Measurements from ENCODE around the gene FUT7.
"Not testable (repeated sequence)": the region's sequence is repeated elsewhere in the genome, so short reads cannot be mapped to it uniquely, and the experiment has no call there.

The FUT7 gene

GRCh38 chr9:137049544-137050449, 17.9 kb upstream of the FUT7 start:
- peak; percentile 62 for DNase-seq

GRCh38 chr9:137048655-137049543, 17.0 kb upstream of the FUT7 start:
- DNase-seq: no peak

- DNase-seq: peak; percentile 90
Observed at GRCh38 chr9:137046088-137046787, 14.3 kb upstream of the FUT7 start, which contains the start of gene NPDC1. Gene NPDC1, minus strand, starts transcription at chr9:137046177. Its CDS starts 188 bp downstream, at chr9:137045989.

DNA sequence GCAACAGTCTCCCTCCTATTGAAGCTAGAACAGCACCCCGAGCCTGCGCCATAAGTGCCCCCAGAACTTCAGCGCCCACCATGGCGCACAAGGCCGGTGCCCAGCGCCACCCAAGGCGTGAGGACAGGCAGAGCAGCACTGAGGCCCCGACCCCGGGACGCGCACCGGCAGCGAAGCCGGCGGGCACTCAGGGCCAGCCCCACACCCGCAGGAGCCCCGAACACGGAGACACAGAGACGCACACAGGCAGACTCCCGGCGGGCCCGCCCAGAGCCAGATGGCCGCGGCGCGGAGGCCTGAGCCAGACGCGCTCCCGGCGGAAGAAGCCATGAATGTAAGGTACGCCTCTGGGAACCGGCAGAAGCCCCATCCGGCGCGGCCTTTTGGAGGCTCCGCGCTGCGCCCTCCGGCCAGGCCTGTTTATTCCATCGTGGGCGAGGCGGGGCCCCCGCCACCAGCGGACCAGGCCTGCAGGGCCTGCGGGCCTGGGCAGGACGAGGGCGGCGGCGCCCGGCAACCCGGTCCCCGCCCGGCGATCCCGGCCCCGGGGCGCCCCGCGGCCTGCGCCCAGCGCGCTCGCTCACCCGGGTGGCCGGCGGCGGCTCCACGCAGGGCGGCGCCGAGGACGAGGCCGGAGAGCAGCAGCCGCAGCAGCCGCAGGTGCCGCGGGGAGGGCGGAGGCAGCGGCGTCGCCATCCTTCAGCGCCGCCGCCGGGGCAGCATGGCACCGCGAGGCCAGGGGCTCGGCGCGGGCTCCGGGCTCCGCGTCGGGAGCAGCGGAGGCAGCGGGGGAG, 13.6 kb upstream of the FUT7 start:
- DNase-seq: no peak

- peak; percentile 75 for DNase-seq
Observed at GRCh38 chr9:137044502-137045177, 12.8 kb upstream of the FUT7 start.

DNA sequence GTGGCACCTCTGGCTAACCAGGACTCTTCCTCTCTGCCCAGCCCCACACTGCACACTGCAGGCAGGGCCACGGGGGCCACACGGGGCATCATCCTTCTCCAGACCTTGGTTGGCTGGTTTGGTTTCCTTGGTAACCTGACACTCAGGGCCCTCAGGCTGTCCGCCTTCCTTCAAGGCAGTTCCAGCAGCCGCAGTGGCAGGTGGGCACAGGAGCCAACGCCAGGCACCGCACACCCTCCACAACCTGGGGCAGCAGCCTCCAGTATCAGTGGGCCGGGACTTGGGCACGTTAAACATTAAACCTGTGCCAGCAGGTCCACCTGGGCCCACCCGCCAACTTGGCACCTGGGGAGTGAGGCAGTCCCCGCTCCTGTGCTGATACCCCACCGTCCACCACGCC, 12.1 kb upstream of the FUT7 start:
- DNase-seq: no peak

DNA sequence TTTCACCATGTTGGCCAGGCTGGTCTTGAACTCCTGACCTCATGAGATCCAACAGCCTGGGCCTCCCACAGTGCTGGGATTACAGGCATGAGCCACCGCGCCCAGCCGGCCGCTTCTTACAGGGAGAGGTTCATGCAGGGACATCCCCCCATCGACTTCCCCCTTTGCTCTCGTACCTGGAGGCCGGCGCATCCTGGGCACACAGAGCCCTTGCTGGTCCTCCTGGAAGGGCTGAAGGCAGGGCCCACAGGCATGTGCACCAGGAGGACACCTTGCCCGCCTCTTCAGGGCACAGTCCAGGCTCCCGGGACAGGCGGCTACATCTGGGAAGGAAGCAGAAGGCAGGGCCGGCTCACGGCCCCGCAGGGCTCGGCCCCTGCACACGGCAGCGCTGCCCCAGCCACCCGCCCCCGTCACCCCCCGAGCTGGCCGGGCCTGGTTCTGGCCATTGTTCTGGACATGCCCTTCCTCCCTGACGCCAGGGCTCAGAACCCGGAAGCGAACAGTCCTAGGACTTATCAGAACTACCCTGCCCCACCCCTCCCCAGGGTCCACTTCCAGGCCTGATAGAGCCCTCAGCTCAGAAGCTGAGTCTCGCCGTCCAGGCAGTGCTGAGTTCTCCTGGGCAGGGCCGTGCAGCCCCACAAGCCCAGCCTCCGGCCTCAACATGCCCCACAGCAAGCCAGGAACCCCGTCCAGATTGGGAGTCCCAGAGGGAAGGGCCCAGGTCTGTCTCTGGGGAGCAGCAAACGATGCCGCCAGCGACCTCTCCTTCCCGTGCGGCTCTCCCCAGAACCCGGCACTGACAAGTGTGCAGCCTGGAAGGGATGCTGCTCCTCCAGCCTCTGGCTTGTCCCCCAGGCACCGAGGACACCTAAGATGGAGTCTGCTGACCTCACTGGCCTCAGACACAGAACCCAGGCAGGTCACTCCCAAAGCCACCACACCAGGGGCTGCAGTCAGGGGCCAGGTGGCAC, 11.2 kb upstream of the FUT7 start:
- DNase-seq: no peak

DNA sequence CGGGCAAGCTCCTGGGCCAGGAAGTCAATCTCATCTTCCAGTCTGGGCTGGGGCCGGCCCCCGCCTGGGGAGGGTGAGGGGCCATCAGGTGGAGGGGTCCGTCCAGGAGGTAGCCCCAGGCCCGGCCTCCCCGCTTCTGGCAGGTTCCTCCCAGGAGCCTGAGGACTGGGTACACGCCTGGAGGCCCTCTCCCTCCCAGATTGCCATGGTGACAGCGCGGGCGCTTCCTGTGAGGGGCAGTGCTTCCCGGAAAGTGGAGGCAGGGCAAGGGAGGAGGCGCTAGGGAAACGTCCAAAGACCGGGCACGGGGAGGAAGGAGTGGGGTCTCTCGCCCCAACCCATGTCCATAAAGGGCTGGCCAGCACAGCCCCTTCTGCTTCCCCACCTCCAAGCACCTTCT, 9.2 kb upstream of the FUT7 start:
- DNase-seq: no peak

DNA sequence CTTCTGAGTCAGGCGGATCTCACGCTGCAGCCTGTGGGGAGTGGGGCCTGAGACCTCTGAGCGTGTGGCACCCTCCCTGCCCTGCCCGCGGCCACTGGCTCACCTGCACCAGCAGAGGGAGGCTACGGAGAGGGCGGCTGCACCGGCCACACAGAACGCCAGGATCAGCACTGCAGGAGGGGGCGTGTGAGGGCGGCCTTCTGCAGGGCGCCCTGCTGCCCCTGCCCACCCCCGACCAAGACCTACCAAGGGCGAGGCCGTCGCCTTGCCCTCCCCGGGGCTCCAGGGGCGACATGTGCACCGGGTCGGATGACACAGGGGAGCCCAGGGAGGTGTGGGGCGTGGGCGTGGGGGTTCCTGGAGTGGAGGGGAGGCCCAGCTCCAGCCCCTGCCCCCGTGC, 8.7 kb upstream of the FUT7 start:
- no peak for DNase-seq

- no peak for DNase-seq
Observed at GRCh38 chr9:137039611-137040366, 7.9 kb upstream of the FUT7 start.

DNA sequence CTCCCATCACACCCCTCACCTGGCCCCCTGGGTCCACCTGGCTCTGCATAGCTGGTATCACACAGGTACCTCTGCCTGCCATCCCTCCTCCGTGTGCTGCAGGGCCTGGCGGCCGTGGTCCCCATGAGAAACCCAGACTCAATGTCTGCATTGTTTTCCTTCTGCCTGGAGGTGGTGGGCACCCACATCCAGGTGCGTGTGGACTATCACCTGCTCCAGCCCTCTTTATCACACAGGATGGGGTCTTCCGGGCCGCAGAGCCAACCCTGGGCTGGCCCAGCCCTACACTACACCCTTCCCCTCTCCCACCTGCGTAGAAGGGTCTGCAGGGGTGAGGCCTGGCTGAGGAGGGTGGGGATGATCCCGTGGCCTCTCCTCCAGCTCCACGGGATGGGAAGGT, 7.0 kb upstream of the FUT7 start:
- DNase-seq: no peak

GRCh38 chr9:137037483-137037882, 5.6 kb upstream of the FUT7 start:
- no peak for DNase-seq

DNA sequence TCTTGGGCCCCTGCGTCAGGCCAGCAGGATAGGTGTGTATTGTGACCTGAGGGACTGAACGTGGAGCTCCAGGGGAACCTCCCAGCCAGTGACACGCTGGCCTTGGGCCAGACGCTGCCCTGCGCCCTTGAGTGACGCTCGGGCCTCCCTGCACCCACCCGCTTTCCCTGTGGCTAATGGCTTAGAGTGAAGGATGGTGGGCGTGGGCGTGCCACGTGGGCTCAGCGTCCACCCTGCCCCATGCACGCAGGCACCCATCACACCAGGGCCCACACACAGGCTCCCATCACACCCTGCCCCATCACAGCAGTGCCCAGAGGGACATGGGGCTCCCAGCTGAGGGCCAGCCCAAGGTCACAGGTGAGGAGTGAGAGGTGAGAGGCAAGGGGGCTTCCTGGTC, 5.1 kb upstream of the FUT7 start:
- no peak for DNase-seq

GRCh38 chr9:137035937-137036336, 4.0 kb upstream of the FUT7 start:
- DNase-seq: no peak

- DNase-seq: no peak
Observed at GRCh38 chr9:137035507-137035834, 3.6 kb upstream of the FUT7 start.

DNA sequence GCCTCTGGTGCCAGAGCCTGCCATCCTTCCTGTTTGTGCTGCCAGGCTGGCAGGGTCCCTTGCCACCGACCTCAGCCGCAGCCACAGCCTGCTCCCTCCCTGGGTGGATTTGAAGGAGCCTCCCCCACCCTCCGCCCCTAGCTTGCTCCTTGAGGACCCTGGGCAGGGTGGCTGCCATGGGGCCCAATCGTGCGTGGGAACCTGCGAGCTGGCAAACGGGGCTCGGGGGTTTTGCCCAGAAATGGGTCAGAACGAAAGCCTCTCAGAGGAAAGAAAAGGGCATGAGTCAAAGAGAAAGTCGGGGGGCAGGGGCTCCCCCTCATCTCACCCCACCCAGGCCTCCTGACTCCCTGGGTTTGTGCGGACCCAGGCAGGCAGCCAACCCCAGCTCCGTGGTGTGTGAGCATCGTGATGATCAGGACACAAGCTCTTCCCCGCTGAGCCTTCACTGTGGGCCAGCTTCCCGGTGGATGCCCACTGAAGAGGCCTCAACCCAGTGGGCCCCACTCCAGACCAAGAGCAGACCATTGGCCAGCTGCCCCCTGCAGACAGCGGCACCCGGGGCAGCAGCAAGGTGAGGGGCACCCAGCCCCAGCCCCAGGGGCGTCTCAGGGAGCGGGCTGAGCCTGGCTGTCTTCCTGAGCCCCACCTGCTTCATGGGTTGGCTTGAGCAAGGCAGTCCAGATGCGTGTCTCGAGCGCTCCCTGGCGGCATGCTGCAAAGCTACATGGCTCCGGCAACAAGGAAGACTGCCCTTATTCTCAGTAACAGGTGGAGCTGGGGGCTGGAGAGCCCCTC, 3.0 kb upstream of the FUT7 start:
- DNase-seq: peak; percentile 86

- DNase-seq: no peak
Observed at GRCh38 chr9:137034039-137034708, 2.3 kb upstream of the FUT7 start.

GRCh38 chr9:137033481-137033880, 1.6 kb upstream of the FUT7 start:
- not testable (repeated sequence) for DNase-seq

All from COR-L47 (cell line).